ENCODE measurements around the gene PARD3B.

Gene PARD3B

DNA sequence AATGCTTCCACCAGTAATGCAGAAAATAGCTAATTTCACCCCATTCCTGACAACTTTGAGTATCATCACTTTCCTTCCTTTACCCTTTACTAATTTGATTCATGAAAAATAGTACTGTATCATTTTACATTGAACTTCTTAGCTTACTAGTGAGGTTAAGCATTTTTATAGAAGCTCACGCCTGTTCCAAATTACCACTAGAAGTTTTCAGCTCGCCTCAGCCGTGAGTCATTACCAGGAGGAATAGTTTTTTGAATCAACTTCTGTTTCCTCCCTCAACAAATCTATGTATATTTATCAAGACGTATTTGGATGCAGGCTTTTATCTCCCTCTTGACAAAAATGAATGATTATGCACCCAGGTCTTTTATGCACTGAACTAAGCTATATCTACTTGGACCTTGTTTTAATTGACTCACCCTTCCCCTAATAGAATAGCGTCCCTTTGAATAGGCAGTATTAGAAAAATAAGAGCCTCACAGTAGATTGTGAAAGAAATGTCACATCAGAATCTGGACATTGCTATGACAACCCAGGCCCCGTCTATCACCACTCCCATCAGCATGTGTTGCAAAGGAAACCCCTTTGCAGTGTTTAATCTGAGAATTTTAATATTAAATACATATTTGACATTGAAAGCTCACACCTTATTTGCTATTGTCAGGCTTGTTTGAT, 929.6 kb downstream of the PARD3B start:
- no peaks in the 10 kb centered on the region for H3K27me3 ChIP-seq (ENCODE audit: insufficient read depth, insufficient read length)
- H3K4me3 ChIP-seq (ENCODE audit: insufficient read length, low read depth): no peak overlapping the region
- H3K9ac ChIP-seq (ENCODE audit: insufficient read length, low read depth): no peak overlapping the region
- no peaks in the 10 kb centered on the region for H3K4me1 ChIP-seq (ENCODE audit: insufficient read depth, insufficient read length)
- no peaks in the 10 kb centered on the region for H3K36me3 ChIP-seq (ENCODE audit: insufficient read depth, insufficient read length, low read length)
- H3K9me3 ChIP-seq (ENCODE audit: insufficient read depth, low read length): no peaks in the 10 kb centered on the region
- no peak for DNase-seq (ENCODE audit: low read depth, low spot score)
- TF ChIP-seq ZNF274 (IDR thresholded peaks at IDR 0.05; ENCODE audit: low read depth, low read length): no peak
- no peak for TF ChIP-seq YY1 (IDR thresholded peaks at IDR 0.05; ENCODE audit: insufficient read depth, insufficient read length)
- no peak for TF ChIP-seq SUZ12 (IDR thresholded peaks at IDR 0.05; ENCODE audit: extremely low read depth, insufficient read depth, insufficient read length)

DNA sequence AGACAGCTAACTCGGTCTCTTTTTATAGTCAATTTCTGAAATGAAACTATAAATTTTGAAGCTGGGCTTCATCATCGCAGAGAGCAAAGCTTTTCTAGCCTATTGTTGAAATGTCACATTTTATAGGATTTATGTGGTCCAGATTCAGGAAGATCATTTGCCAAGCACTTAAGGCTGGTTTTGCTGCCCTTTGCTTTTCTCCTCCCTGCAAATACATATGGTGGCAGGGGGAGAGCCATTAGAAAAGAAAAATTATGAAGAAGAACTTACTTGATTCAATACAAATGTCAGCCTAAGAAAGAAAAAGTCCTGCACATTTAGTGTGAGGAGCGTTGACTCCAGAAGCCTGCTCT, 930.1 kb downstream of the PARD3B start:
- TF ChIP-seq ZNF274 (IDR thresholded peaks at IDR 0.05; ENCODE audit: low read depth, low read length) (no peak), YY1 (IDR thresholded peaks at IDR 0.05; ENCODE audit: insufficient read depth, insufficient read length) (no peak), SUZ12 (IDR thresholded peaks at IDR 0.05; ENCODE audit: extremely low read depth, insufficient read depth, insufficient read length) (no peak)
- Histone ChIP-seq H3K9ac (ENCODE audit: insufficient read length, low read depth) (no peak overlapping the region), H3K27me3 (ENCODE audit: insufficient read depth, insufficient read length) (no peaks in the 10 kb centered on the region), H3K4me3 (ENCODE audit: insufficient read length, low read depth) (no peak overlapping the region), H3K9me3 (ENCODE audit: insufficient read depth, low read length) (no peaks in the 10 kb centered on the region), H3K36me3 (ENCODE audit: insufficient read depth, insufficient read length, low read length) (no peaks in the 10 kb centered on the region), H3K4me1 (ENCODE audit: insufficient read depth, insufficient read length) (no peaks in the 10 kb centered on the region)
- no peak for DNase-seq (ENCODE audit: low read depth, low spot score)

DNA sequence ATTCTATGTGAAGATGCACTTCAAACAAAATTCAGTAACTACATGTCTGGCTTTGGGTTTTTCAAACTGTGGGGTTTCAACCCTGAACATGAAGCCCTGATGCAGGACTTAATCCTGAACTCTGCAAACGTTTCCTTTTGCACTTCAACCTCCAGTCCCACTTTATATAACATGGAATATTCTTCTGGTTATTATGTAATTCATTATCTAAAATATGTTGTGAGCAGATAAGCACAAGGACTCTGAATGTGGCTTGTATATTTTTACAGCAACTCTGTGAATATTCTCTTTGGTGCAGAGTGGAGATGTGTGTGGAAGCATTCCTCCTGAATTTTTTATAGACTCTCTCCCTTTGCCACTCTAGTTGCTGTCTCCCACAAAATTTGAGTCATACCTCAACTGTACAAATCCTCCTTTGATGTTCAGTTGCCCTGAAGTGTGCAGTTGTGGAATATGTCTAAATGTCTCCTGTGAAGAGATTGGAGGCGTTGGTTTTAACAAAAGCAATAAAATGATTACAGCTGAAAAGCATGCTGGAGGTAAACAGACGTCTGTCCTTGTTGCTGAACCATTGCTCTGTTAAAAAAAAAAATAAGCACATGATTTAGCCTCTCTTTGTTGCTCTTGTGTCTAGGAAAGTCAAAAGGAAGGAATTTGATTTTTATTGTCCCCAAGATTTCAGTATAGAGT, 931.9 kb downstream of the PARD3B start:
- Histone ChIP-seq H3K9me3 (ENCODE audit: insufficient read depth, low read length) (no peaks in the 10 kb centered on the region), H3K36me3 (ENCODE audit: insufficient read depth, insufficient read length, low read length) (no peaks in the 10 kb centered on the region), H3K9ac (ENCODE audit: insufficient read length, low read depth) (no peak overlapping the region), H3K4me1 (ENCODE audit: insufficient read depth, insufficient read length) (no peaks in the 10 kb centered on the region), H3K27me3 (ENCODE audit: insufficient read depth, insufficient read length) (no peaks in the 10 kb centered on the region), H3K4me3 (ENCODE audit: insufficient read length, low read depth) (no peak overlapping the region)
- no peak for DNase-seq (ENCODE audit: low read depth, low spot score)
- no peak for TF ChIP-seq ZNF274 (IDR thresholded peaks at IDR 0.05; ENCODE audit: low read depth, low read length)
- TF ChIP-seq SUZ12 (IDR thresholded peaks at IDR 0.05; ENCODE audit: extremely low read depth, insufficient read depth, insufficient read length): no peak
- TF ChIP-seq YY1 (IDR thresholded peaks at IDR 0.05; ENCODE audit: insufficient read depth, insufficient read length): no peak

DNA sequence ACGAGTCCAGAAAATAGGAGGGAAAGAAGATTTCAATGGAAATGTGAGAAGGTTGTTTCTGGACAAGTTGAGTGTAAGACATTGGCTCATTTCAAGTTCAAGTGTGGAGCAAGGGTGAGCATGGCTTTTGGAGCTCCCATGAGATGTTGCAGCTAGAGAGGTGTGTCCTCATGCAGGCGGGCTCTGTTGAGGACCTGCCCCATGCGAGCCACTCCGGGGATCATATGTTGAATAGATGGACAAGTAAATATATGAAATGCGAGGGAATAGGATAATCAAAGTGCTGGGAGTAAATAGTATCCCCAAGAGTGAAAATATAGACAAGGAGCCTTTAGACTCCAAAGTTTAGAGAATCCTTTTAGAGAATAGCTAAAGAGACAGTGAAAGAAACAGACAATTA, 936.6 kb downstream of the PARD3B start:
- H3K9me3 ChIP-seq (ENCODE audit: insufficient read depth, low read length): peaks cover 6% of the 10 kb centered on the region; the same call in 1 of the 2 replicates
- no peak for TF ChIP-seq ZNF274 (IDR thresholded peaks at IDR 0.05; ENCODE audit: low read depth, low read length)
- no peak for TF ChIP-seq SUZ12 (IDR thresholded peaks at IDR 0.05; ENCODE audit: extremely low read depth, insufficient read depth, insufficient read length)
- TF ChIP-seq YY1 (IDR thresholded peaks at IDR 0.05; ENCODE audit: insufficient read depth, insufficient read length): no peak
- no peaks in the 10 kb centered on the region for H3K36me3 ChIP-seq (ENCODE audit: insufficient read depth, insufficient read length, low read length)
- H3K4me1 ChIP-seq (ENCODE audit: insufficient read depth, insufficient read length): peaks cover 3% of the 10 kb centered on the region
- H3K9ac ChIP-seq (ENCODE audit: insufficient read length, low read depth): no peak overlapping the region
- H3K4me3 ChIP-seq (ENCODE audit: insufficient read length, low read depth): no peak overlapping the region
- no peaks in the 10 kb centered on the region for H3K27me3 ChIP-seq (ENCODE audit: insufficient read depth, insufficient read length)
- DNase-seq (ENCODE audit: low read depth, low spot score): no peak

DNA sequence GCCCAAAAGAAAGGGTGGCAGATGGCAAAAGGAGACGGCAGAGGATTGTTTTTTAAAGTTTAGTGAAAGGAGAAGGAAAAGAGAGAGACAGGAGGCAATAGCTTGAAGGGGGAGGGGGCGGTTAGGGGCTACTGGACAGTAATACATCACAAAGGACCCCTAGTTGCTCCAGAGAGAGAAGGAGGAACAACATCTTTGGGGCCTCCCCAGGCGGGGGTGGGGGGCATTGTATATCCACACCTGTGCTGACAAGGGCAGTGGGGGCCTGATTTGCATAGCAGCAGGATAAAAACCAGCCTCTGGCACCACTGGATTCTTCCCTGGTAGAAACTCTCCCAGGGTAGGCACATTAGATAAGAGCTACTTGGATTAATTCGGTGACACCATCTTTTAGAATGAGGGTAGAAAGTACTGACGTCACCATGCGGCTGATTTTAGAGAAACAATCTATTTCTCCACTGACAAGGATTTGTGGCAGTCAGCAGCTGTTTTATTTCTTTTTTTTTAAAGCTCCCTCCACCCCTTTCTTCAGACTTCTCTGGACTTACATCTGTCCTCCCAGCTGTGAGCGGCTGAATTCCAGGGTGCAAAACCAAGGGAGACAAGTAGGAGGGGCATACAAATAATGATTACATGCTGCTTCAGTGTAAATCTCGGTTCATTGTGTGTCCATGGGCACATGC, 937.3 kb downstream of the PARD3B start:
- Histone ChIP-seq H3K36me3 (ENCODE audit: insufficient read depth, insufficient read length, low read length) (no peaks in the 10 kb centered on the region), H3K27me3 (ENCODE audit: insufficient read depth, insufficient read length) (no peaks in the 10 kb centered on the region), H3K4me1 (ENCODE audit: insufficient read depth, insufficient read length) (peaks cover 3% of the 10 kb centered on the region), H3K9me3 (ENCODE audit: insufficient read depth, low read length) (peaks cover 6% of the 10 kb centered on the region; the same call in 1 of the 2 replicates), H3K4me3 (ENCODE audit: insufficient read length, low read depth) (no peak overlapping the region), H3K9ac (ENCODE audit: insufficient read length, low read depth) (no peak overlapping the region)
- DNase-seq (ENCODE audit: low read depth, low spot score): no peak
- TF ChIP-seq ZNF274 (IDR thresholded peaks at IDR 0.05; ENCODE audit: low read depth, low read length): no peak
- TF ChIP-seq YY1 (IDR thresholded peaks at IDR 0.05; ENCODE audit: insufficient read depth, insufficient read length): no peak
- no peak for TF ChIP-seq SUZ12 (IDR thresholded peaks at IDR 0.05; ENCODE audit: extremely low read depth, insufficient read depth, insufficient read length)

DNA sequence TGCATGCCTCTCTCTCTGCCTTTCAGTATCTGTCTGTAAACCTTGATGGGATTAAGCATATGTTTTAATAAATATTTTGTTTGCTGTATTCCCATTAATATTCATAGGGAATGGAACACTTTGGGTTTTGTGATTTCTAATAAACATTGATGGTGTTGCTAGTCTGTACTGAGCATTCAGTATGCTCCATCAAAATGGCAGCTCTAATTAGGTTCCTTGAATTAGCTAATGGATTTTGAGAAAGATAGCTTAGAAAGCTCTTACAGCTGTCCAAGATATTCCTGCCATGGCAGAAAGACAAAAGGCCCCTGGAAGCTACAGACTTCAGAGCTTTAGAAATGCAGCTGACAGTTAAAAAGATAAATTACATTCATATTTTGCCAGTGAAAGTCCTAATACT, 937.8 kb downstream of the PARD3B start:
- peaks cover 6% of the 10 kb centered on the region; the same call in 1 of the 2 replicates for H3K9me3 ChIP-seq (ENCODE audit: insufficient read depth, low read length)
- H3K4me3 ChIP-seq (ENCODE audit: insufficient read length, low read depth): no peak overlapping the region
- DNase-seq (ENCODE audit: low read depth, low spot score): no peak
- no peak overlapping the region for H3K9ac ChIP-seq (ENCODE audit: insufficient read length, low read depth)
- H3K4me1 ChIP-seq (ENCODE audit: insufficient read depth, insufficient read length): peaks cover 3% of the 10 kb centered on the region
- no peaks in the 10 kb centered on the region for H3K36me3 ChIP-seq (ENCODE audit: insufficient read depth, insufficient read length, low read length)
- no peak for TF ChIP-seq ZNF274 (IDR thresholded peaks at IDR 0.05; ENCODE audit: low read depth, low read length)
- TF ChIP-seq SUZ12 (IDR thresholded peaks at IDR 0.05; ENCODE audit: extremely low read depth, insufficient read depth, insufficient read length): no peak
- TF ChIP-seq YY1 (IDR thresholded peaks at IDR 0.05; ENCODE audit: insufficient read depth, insufficient read length): no peak
- no peaks in the 10 kb centered on the region for H3K27me3 ChIP-seq (ENCODE audit: insufficient read depth, insufficient read length)

DNA sequence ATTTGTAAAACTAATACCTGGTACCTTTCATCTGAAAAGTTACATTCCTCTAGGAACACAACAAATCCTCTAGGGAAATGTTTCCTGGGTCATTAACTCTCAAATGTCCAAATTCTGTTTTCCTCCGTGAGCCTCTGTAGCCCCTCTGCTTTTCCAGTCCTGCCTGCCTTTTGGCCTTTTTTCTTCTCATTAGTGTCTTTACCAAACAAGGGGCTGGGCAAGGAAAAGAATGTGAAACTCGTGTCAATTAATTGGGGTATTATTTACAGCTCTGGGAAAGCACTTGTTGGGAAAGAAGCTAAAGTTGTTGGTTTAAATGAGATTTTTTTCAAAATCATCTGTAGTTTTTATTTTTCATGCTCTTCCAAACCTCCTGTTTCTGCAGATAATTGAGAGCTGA, 938.9 kb downstream of the PARD3B start:
- Histone ChIP-seq H3K4me3 (ENCODE audit: insufficient read length, low read depth) (no peak overlapping the region), H3K4me1 (ENCODE audit: insufficient read depth, insufficient read length) (peaks cover 3% of the 10 kb centered on the region), H3K9me3 (ENCODE audit: insufficient read depth, low read length) (peaks cover 6% of the 10 kb centered on the region; the same call in 1 of the 2 replicates), H3K36me3 (ENCODE audit: insufficient read depth, insufficient read length, low read length) (no peaks in the 10 kb centered on the region), H3K9ac (ENCODE audit: insufficient read length, low read depth) (no peak overlapping the region), H3K27me3 (ENCODE audit: insufficient read depth, insufficient read length) (no peaks in the 10 kb centered on the region)
- DNase-seq (ENCODE audit: low read depth, low spot score): no peak
- TF ChIP-seq ZNF274 (IDR thresholded peaks at IDR 0.05; ENCODE audit: low read depth, low read length) (no peak), SUZ12 (IDR thresholded peaks at IDR 0.05; ENCODE audit: extremely low read depth, insufficient read depth, insufficient read length) (no peak), YY1 (IDR thresholded peaks at IDR 0.05; ENCODE audit: insufficient read depth, insufficient read length) (no peak)

All from NT2/D1 (cell line).